Neuronal stem cell (in vitro differentiated cells): ENCODE data around the gene DGKB.

ENCODE experiments used
- DNase-seq: peaks from one replicate; pipeline ENCODE4 v3.0.0-alpha.2; 2013; ENCODE audit warnings: low spot score
- H2AFZ ChIP-seq: one replicate; pipeline ENCODE4 v1.6.1; 2013; ENCODE audit warnings: mild to moderate bottlenecking, low read length, inconsistent platforms
- H2AK5ac ChIP-seq: 2 replicates; pipeline ENCODE4 v1.6.1; 2013; ENCODE audit warnings: low read depth, mild to moderate bottlenecking, inconsistent platforms, low read length, moderate library complexity, mixed read lengths
- H2BK120ac ChIP-seq: 2 replicates; pipeline ENCODE4 v1.6.1; 2013; ENCODE audit warnings: low read depth, mild to moderate bottlenecking, inconsistent platforms, low read length, moderate library complexity, mixed read lengths
- H2BK12ac ChIP-seq: one replicate; pipeline ENCODE4 v1.6.1; 2013; ENCODE audit warnings: low read length, inconsistent platforms
- H2BK15ac ChIP-seq: 2 replicates; pipeline ENCODE4 v1.6.1; 2013; ENCODE audit warnings: mild to moderate bottlenecking, low read length, inconsistent platforms, mixed read lengths
- H2BK5ac ChIP-seq: one replicate; pipeline ENCODE4 v1.6.1; 2013; ENCODE audit warnings: inconsistent platforms, mild to moderate bottlenecking, low read length, moderate library complexity
- H3K14ac ChIP-seq: one replicate; pipeline ENCODE4 v1.6.1; 2013; ENCODE audit warnings: low read length, inconsistent platforms
- H3K18ac ChIP-seq: 2 replicates; pipeline ENCODE4 v1.6.1; 2013; ENCODE audit warnings: low read length, inconsistent platforms
- H3K23ac ChIP-seq: 2 replicates; pipeline ENCODE4 v1.6.1; 2013; ENCODE audit warnings: low read depth, mild to moderate bottlenecking, mixed read lengths, low read length, inconsistent platforms; ENCODE audit not compliant: poor library complexity
- H3K27ac ChIP-seq: replicated peaks from 3 replicates; pipeline ENCODE4 v1.5.1; 2013; ENCODE audit warnings: low read length, inconsistent platforms
- H3K27me3 ChIP-seq, 3 experiments: 2 replicates each; pipeline ENCODE4 v1.6.1; 2013; ENCODE audit warnings: low read length in 3 of 3, mild to moderate bottlenecking in 2 of 3, inconsistent platforms in 1 of 3, low read depth in 1 of 3, mixed read lengths in 1 of 3, moderate library complexity in 1 of 3; ENCODE audit not compliant: control insufficient read depth in 3 of 3, insufficient read depth in 3 of 3
- H3K36me3 ChIP-seq, 2 donors: replicated peaks in 1 of 2; 2 replicates each; pipeline ENCODE4 v1.6.1; 2013; ENCODE audit warnings: low read length in 2 of 2; ENCODE audit not compliant: control insufficient read depth in 2 of 2, insufficient read depth in 2 of 2
- H3K4ac ChIP-seq: 2 replicates; pipeline ENCODE4 v1.6.1; 2013; ENCODE audit warnings: inconsistent platforms, mild to moderate bottlenecking, low read length, moderate library complexity
- H3K4me1 ChIP-seq, 2 donors: 1 replicate in 1 of 2; 2 replicates in 1 of 2; pipeline ENCODE4 v1.6.1; 2013; ENCODE audit warnings: low read length in 2 of 2, low read depth in 1 of 2; ENCODE audit not compliant: control insufficient read depth in 2 of 2, insufficient read depth in 1 of 2
- H3K4me2 ChIP-seq: one replicate; pipeline ENCODE4 v1.6.1; 2013; ENCODE audit warnings: mild to moderate bottlenecking, low read length, inconsistent platforms; ENCODE audit not compliant: insufficient read depth, poor library complexity, severe bottlenecking
- H3K4me3 ChIP-seq, 2 donors: 2 replicates each; pipeline ENCODE4 v1.5.1; 2013; ENCODE audit warnings: low read length in 2 of 2, mild to moderate bottlenecking in 2 of 2, inconsistent platforms in 1 of 2, moderate library complexity in 1 of 2
- H3K79me1 ChIP-seq: one replicate; pipeline ENCODE4 v1.6.1; 2013; ENCODE audit warnings: low read depth, mild to moderate bottlenecking, inconsistent platforms, low read length, moderate library complexity
- H3K9ac ChIP-seq: one replicate; pipeline ENCODE4 v1.6.1; 2013; ENCODE audit warnings: mild to moderate bottlenecking, low read depth, low read length, inconsistent platforms; ENCODE audit not compliant: poor library complexity
- H3K9me3 ChIP-seq, 2 donors: replicated peaks in 1 of 2; 2 replicates each; pipeline versions ENCODE3 to v1.6.1; 2013; ENCODE audit warnings: low read length in 2 of 2, mild to moderate bottlenecking in 2 of 2, inconsistent platforms in 1 of 2, low read depth in 1 of 2, mixed read lengths in 1 of 2, moderate library complexity in 1 of 2; ENCODE audit not compliant: control insufficient read depth in 2 of 2, insufficient read depth in 1 of 2
- H4K8ac ChIP-seq: one replicate; pipeline ENCODE4 v1.6.1; 2013; ENCODE audit warnings: low read depth, mild to moderate bottlenecking, inconsistent platforms, low read length, moderate library complexity
- H4K91ac ChIP-seq: one replicate; pipeline ENCODE4 v1.6.1; 2013; ENCODE audit warnings: low read length, low read depth, mild to moderate bottlenecking, inconsistent platforms; ENCODE audit not compliant: poor library complexity
- WGBS, 2 donors: extraction: QIAGEN DNeasy Blood & Tissue Kit; methylation state at CpG; one replicate each; pipeline ENCODE4 v1.1.7; 2013; ENCODE audit warnings: missing lambda C conversion rate in 2 of 2, mixed read lengths in 1 of 2; ENCODE audit not compliant: insufficient read length in 2 of 2, insufficient replicate concordance in 1 of 2; ENCODE audit errors: extremely low coverage in 2 of 2; 5-methylcytosine and 5-hydroxymethylcytosine counted together

The DGKB gene

DNA sequence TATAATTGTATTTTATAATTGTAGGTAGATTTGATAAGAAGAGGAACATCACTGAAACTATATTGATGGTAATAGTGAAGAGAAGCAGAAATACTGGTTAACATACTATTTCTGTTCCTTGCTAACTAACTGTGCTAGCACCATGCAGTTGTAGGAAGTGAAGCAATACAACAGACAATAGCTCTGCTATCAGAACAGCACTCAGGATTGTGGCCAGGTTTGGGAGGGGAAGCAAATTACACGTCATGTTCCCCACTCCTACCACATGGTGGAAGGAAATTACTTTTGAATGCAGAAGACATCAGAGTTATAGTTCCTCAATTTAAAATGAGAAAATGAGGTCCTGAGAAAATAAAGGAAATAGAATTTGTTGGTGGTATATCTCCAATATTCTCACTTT lies 151.1 kb downstream of the DGKB start:
- no peak overlapping the region for H3K9ac ChIP-seq
- no peak overlapping the region for H4K91ac ChIP-seq
- H3K27ac ChIP-seq = no peak overlapping the region
- no peak overlapping the region for H2BK12ac ChIP-seq
- H3K9me3 ChIP-seq = no peaks in the 10 kb centered on the region
- H3K4ac ChIP-seq = no peak overlapping the region
- H2BK120ac ChIP-seq = no peak overlapping the region
- no peak overlapping the region for H2BK15ac ChIP-seq
- peaks cover 0 to 8% of the 10 kb centered on the region in 2 donors for H3K4me1 ChIP-seq
- H3K4me3 ChIP-seq = no peak overlapping the region
- DNase-seq = no peak
- no peak overlapping the region for H2BK5ac ChIP-seq
- no peaks in the 10 kb centered on the region for H3K79me1 ChIP-seq
- no CpG with 5 or more reads among the region's 1 CpG for WGBS, 2 donors
- no peak overlapping the region for H3K18ac ChIP-seq
- no peaks in the 10 kb centered on the region for H3K36me3 ChIP-seq
- no peak overlapping the region for H2AK5ac ChIP-seq
- H3K23ac ChIP-seq = no peak overlapping the region
- no peak overlapping the region for H2AFZ ChIP-seq
- H3K27me3 ChIP-seq = no peaks in the 10 kb centered on the region
- H4K8ac ChIP-seq = no peak overlapping the region
- no peak overlapping the region for H3K14ac ChIP-seq
- no peak overlapping the region for H3K4me2 ChIP-seq

GRCh38 chr7:14748461-14748860 lies 154.1 kb downstream of the DGKB start:
- H3K79me1 ChIP-seq = no peaks in the 10 kb centered on the region
- no peak overlapping the region for H3K9ac ChIP-seq
- no peak overlapping the region for H2BK15ac ChIP-seq
- no peak overlapping the region for H3K27ac ChIP-seq
- H3K4me3 ChIP-seq = no peak overlapping the region
- no peak overlapping the region for H2BK12ac ChIP-seq
- no peaks in the 10 kb centered on the region for H3K36me3 ChIP-seq
- H3K23ac ChIP-seq = no peak overlapping the region
- H2BK120ac ChIP-seq = no peak overlapping the region
- no peak overlapping the region for H3K14ac ChIP-seq
- H3K18ac ChIP-seq = no peak overlapping the region
- H2AFZ ChIP-seq = no peak overlapping the region
- H4K8ac ChIP-seq = no peak overlapping the region
- no peak overlapping the region for H3K4ac ChIP-seq
- H4K91ac ChIP-seq = no peak overlapping the region
- DNase-seq = no peak
- no peaks in the 10 kb centered on the region for H3K27me3 ChIP-seq
- peaks cover 0 to 12% of the 10 kb centered on the region in 2 donors for H3K9me3 ChIP-seq
- peaks cover 0 to 3% of the 10 kb centered on the region in 2 donors for H3K4me1 ChIP-seq
- H2AK5ac ChIP-seq = no peak overlapping the region
- no peak overlapping the region for H3K4me2 ChIP-seq
- H2BK5ac ChIP-seq = no peak overlapping the region

- Histone ChIP-seq H2BK15ac (no peak overlapping the region), H3K9ac (no peak overlapping the region), H2BK5ac (no peak overlapping the region), H2BK120ac (no peak overlapping the region), H2AK5ac (no peak overlapping the region), H4K8ac (no peak overlapping the region), H3K18ac (no peak overlapping the region), H3K79me1 (no peaks in the 10 kb centered on the region), H3K27ac (no peak overlapping the region), H3K4ac (no peak overlapping the region), H3K9me3 (peaks cover 0 to 18% of the 10 kb centered on the region in 2 donors), H3K23ac (no peak overlapping the region), H3K4me3 (no peak overlapping the region), H3K36me3 (no peaks in the 10 kb centered on the region), H3K14ac (no peak overlapping the region), H3K4me2 (no peak overlapping the region), H3K4me1 (peaks cover 0 to 3% of the 10 kb centered on the region in 2 donors), H2AFZ (no peak overlapping the region), H4K91ac (no peak overlapping the region), H2BK12ac (no peak overlapping the region), H3K27me3 (no peaks in the 10 kb centered on the region)
- DNase-seq = no peak
- WGBS, 2 donors = no CpG with 5 or more reads among the region's 4 CpGs
Observed at GRCh38 chr7:14747701-14748100, 154.8 kb downstream of the DGKB start.

DNA sequence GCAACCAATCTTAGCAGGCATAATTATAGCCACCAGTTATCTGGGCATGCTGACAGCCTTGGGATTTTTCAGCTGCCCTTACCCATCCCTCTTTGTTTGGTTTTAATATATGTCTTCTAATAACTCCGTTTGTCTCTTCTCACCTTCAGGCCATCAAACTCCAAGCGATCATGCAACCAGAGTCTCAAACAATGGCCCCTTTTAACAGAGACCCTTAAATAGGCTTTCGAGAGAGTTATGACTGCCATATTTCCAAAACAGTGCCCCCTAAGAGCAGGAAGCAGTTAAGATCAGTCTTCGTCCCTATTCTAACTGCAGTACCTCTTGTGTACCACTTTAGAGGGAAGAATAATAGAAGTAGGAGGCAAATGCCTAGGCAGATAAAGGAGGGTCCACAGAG lies 157.5 kb downstream of the DGKB start:
- Histone ChIP-seq H3K14ac (no peak overlapping the region), H3K27ac (no peak overlapping the region), H3K79me1 (no peaks in the 10 kb centered on the region), H3K9ac (no peak overlapping the region), H3K27me3 (no peaks in the 10 kb centered on the region), H2AK5ac (no peak overlapping the region), H2BK120ac (no peak overlapping the region), H3K4me3 (no peak overlapping the region), H2AFZ (no peak overlapping the region), H3K4me1 (no peaks in the 10 kb centered on the region), H4K8ac (no peak overlapping the region), H3K18ac (no peak overlapping the region), H3K36me3 (no peaks in the 10 kb centered on the region), H4K91ac (no peak overlapping the region), H3K9me3 (peaks cover 4 to 36% of the 10 kb centered on the region in 2 donors), H2BK5ac (no peak overlapping the region), H2BK12ac (no peak overlapping the region), H3K23ac (no peak overlapping the region), H2BK15ac (no peak overlapping the region), H3K4ac (no peak overlapping the region), H3K4me2 (no peak overlapping the region)
- WGBS, 2 donors = no CpG with 5 or more reads among the region's 4 CpGs
- no peak for DNase-seq
